ENCODE measurements around the gene CSPG4.
A peak's percentile ranks its signal among the peaks of the same experiment; 100 is the strongest.
"Not testable (repeated sequence)": the region's sequence is repeated elsewhere in the genome, so short reads cannot be mapped to it uniquely, and the experiment has no call there.

Gene CSPG4, protein sequence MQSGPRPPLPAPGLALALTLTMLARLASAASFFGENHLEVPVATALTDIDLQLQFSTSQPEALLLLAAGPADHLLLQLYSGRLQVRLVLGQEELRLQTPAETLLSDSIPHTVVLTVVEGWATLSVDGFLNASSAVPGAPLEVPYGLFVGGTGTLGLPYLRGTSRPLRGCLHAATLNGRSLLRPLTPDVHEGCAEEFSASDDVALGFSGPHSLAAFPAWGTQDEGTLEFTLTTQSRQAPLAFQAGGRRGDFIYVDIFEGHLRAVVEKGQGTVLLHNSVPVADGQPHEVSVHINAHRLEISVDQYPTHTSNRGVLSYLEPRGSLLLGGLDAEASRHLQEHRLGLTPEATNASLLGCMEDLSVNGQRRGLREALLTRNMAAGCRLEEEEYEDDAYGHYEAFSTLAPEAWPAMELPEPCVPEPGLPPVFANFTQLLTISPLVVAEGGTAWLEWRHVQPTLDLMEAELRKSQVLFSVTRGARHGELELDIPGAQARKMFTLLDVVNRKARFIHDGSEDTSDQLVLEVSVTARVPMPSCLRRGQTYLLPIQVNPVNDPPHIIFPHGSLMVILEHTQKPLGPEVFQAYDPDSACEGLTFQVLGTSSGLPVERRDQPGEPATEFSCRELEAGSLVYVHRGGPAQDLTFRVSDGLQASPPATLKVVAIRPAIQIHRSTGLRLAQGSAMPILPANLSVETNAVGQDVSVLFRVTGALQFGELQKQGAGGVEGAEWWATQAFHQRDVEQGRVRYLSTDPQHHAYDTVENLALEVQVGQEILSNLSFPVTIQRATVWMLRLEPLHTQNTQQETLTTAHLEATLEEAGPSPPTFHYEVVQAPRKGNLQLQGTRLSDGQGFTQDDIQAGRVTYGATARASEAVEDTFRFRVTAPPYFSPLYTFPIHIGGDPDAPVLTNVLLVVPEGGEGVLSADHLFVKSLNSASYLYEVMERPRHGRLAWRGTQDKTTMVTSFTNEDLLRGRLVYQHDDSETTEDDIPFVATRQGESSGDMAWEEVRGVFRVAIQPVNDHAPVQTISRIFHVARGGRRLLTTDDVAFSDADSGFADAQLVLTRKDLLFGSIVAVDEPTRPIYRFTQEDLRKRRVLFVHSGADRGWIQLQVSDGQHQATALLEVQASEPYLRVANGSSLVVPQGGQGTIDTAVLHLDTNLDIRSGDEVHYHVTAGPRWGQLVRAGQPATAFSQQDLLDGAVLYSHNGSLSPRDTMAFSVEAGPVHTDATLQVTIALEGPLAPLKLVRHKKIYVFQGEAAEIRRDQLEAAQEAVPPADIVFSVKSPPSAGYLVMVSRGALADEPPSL (N-terminal part only)

DNA sequence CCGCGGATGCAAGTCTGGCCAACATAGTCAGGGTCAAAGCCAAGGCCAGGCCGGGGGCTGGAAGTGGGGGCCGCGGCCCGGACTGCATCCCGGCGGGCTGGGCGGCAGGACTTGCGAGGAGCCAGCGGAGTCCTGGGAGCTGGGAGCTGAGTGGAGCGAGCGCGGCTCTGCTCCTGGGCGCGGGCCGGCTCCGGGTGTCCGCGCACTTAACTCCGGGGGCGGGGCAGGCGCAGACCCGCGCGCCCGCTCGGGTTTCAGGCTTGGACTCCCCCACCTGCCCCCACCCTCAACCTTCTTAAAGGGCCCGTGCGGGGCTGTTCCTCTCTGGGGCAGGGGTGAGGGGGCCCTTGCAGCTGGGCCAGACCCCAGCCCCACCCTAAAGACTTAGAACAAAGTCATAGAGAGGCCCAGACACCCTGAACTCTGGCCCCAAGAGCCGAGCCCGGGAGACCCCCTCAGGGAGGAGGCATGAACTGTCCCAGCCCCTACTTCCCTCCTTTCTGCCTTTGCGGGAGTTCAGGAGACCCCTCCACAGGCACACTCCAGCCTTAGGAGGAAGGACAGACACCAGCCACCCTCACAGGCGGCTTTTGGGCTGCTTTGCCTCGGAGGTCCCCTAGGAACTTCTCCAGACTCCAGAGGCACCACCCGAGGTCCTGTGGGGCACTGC lies at the start of gene CSPG4:
CSPG4 (minus strand) TSS at position 181 of the 670 bp plus-strand sequence; CDS start at position 88, 93 bp downstream.
- Histone ChIP-seq H3K36me3 (ENCODE audit: insufficient read depth, low read length) (no peaks in the 10 kb centered on the region), H3K9me3 (ENCODE audit: low read depth, low read length) (no peaks in the 10 kb centered on the region), H3K9ac (ENCODE audit: insufficient read length) (no peak within 1 kb of the TSS), H3K4me3 (no peak within 1 kb of the TSS), H3K27ac (no peak within 1 kb of the TSS)
- no peak for DNase-seq (ENCODE audit: low read depth, low spot score)
- TF ChIP-seq EZH2 (IDR thresholded peaks at IDR 0.05): no peak
- no peak for TF ChIP-seq POLR2AphosphoS5 (IDR thresholded peaks at IDR 0.05; ENCODE audit: borderline replicate concordance, low read depth, low read length)
- no peak for TF ChIP-seq FOXP2 (optimal IDR thresholded peaks at IDR 0.05; ENCODE audit: control extremely low read depth, extremely low read length, insufficient read depth)

DNA sequence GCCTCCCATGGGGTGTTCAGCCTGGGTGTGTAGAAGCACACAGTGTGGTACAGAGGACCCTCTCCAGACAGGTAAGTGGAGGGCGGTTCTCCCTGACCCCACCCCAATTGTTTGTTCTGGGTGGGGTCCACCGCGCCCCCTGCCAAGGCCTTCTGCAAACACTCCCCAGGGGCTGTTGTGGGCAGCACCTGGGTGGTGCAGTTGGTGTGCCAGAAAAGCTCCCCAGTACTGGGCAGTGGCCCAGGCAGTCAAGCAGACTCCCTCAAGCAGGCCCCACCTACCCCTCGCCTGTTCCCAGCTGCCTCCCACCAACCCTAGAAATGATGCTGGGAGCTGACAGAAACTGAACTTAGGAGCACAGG lies 49.7 kb upstream of the CSPG4 start:
- H3K9ac ChIP-seq (ENCODE audit: insufficient read length); DNase-seq (ENCODE audit: low read depth, low spot score); H3K4me3 ChIP-seq; H3K9me3 ChIP-seq (ENCODE audit: low read depth, low read length); H3K27ac ChIP-seq; H3K36me3 ChIP-seq (ENCODE audit: insufficient read depth, low read length): not testable (repeated sequence)

DNA sequence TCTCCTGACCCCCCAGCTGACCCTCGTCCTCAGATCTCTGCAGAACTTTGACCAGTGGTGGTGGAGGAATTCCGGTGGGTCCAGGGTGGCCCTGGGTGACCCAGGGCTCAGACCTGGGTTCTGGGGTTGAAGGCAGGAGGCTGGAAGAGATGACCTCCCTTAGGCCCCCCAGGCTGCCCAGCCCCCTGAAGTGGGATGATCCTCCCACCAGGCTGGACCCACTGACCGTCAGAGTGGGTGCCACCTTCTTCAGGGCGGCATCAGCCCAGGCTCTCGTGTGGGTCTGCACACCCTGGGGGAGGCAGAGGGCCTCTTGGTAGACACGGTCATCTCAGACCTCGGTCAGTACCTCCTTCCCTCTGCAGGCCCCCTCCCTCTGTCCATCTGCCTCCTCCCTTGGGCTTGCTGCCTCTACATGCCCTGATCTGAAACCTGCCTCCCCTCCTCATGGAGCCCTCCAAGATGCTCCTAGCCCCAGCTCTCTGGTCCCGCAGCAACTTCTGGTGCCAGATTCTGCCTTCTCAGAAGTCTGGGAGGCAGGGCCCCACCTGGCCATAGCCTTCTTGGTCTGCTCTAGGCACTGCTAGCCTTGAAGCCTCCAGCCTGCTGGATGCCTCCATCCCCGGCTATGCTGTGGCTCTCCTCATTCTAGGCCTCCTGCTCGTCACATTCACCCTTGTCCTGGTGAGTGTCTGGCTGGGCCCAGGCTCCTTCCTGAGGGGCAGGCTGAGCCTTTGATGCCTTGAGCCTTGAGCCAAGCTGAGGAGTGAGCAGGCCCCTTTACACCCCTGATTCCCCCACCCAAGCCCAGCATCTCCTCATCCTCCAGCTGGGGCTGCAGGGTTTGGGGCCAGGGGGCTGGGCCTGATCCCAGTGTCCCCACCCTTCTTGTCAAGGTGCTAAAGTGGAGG lies 49.1 kb upstream of the CSPG4 start:
- no peak for TF ChIP-seq FOXP2 (optimal IDR thresholded peaks at IDR 0.05; ENCODE audit: control extremely low read depth, extremely low read length, insufficient read depth)
- TF ChIP-seq EZH2 (IDR thresholded peaks at IDR 0.05): no peak
- TF ChIP-seq POLR2AphosphoS5 (IDR thresholded peaks at IDR 0.05; ENCODE audit: borderline replicate concordance, low read depth, low read length): no peak

DNA sequence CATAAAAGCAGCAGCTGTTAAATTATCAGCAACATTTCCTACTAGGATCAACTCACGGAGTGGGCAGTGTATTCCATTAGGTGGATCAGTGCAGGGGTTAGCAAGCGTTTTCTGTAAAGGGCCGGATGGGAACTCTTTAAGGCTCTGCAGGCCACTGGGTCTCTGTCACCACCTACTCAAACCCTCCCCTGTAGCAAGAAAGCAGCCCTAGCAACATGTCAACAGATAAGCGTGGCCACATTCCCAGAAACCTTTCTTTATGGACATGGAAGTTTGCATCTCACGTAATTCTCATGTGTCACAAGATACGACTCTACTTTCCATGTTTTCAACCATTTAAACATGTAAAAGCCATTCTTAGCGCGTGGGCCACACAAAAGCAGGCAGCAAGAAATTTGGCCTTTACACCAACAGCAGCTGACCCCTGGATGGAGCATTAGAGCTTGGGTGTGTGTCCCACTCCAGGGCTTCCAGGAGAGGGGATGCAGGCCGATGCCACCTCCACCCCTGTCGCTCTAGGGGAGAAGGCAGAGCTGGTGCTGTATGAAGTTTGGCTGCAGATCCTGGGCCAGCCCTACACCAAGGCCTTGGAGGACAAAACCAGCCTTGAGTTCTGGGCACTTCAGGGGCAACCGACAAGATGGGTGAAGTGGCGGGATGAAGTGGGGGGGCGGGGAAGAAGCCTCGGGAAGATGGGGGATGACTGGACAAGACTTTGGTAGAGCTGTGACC lies 48.2 kb upstream of the CSPG4 start:
- H3K4me3 ChIP-seq: no peak overlapping the region
- no peak for DNase-seq (ENCODE audit: low read depth, low spot score)
- H3K9ac ChIP-seq (ENCODE audit: insufficient read length): no peak overlapping the region
- H3K36me3 ChIP-seq (ENCODE audit: insufficient read depth, low read length): no peaks in the 10 kb centered on the region
- H3K27ac ChIP-seq: no peak overlapping the region
- no peak for TF ChIP-seq EZH2 (IDR thresholded peaks at IDR 0.05)
- TF ChIP-seq POLR2AphosphoS5 (IDR thresholded peaks at IDR 0.05; ENCODE audit: borderline replicate concordance, low read depth, low read length): no peak
- no peak for TF ChIP-seq FOXP2 (optimal IDR thresholded peaks at IDR 0.05; ENCODE audit: control extremely low read depth, extremely low read length, insufficient read depth)
- no peaks in the 10 kb centered on the region for H3K9me3 ChIP-seq (ENCODE audit: low read depth, low read length)

More for the DNA sequence above, 49.1 kb upstream of the CSPG4 start:
- H3K36me3 ChIP-seq (ENCODE audit: insufficient read depth, low read length): no peaks in the 10 kb centered on the region
- DNase-seq (ENCODE audit: low read depth, low spot score): no peak
- H3K4me3 ChIP-seq: no peak overlapping the region
- H3K9me3 ChIP-seq (ENCODE audit: low read depth, low read length): no peaks in the 10 kb centered on the region
- no peak overlapping the region for H3K27ac ChIP-seq
- no peak overlapping the region for H3K9ac ChIP-seq (ENCODE audit: insufficient read length)

DNA sequence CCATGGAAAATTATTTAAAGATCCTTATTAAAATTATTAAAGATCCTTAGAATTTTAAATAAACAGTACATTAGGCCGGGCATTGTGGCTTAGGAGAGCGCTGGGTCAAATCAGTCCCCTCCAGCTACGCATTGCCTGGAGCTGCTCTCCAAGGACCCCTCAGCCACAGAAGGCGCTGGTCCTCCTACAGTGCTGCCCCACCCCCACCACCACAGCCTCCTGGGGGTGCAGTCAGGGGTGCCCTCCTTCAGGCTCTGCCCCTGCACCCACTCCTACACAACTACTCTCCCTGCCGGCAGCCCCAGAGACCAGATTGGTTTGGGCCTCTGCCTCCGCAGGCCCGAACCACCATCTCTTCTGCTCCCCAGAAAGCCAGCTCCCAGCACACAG lies 47.5 kb upstream of the CSPG4 start:
- peak overlapping the region; percentile 81 for H3K27ac ChIP-seq
- DNase-seq (ENCODE audit: low read depth, low spot score); H3K36me3 ChIP-seq (ENCODE audit: insufficient read depth, low read length); H3K9me3 ChIP-seq (ENCODE audit: low read depth, low read length); H3K9ac ChIP-seq (ENCODE audit: insufficient read length); H3K4me3 ChIP-seq: not testable (repeated sequence)

DNA sequence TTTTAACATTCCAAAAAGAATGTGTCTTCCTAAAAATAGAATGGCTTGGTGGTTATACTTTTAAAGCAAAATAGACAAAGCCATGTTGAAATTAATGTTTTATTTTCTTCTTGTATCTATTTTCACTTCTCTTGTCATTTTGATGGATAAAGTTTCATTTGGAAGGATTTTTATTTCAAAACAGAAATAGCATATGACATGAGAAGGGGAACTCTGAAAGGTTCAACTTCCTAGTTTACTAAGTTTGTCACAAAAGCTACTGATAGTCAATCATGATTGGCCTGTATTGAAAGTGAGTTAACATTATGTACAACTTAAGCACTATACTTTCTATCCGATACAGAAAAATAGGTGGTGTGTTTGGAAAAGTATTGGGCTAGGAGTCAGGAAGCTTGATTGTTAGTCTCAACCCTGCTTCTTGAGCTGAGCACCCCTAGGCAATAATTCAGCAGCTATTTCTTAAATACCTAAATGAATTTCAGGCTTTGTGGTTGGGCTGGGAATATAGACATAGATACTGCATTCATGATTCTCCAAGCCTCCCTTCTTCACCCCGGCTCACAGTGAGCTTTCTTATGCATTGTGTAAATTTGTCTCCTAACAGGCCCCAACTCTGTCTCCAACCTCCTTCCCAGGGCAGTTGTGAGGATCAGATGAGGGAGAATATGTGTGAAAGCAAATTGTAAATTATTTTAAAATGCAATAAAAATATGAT lies 46.9 kb upstream of the CSPG4 start:
- H3K27ac ChIP-seq: peak overlapping the region; percentile 81
- peak; percentile 57 for DNase-seq (ENCODE audit: low read depth, low spot score)
- TF ChIP-seq EZH2 (IDR thresholded peaks at IDR 0.05) (no peak), POLR2AphosphoS5 (IDR thresholded peaks at IDR 0.05; ENCODE audit: borderline replicate concordance, low read depth, low read length) (no peak), FOXP2 (optimal IDR thresholded peaks at IDR 0.05; ENCODE audit: control extremely low read depth, extremely low read length, insufficient read depth) (no peak)
- no peaks in the 10 kb centered on the region for H3K9me3 ChIP-seq (ENCODE audit: low read depth, low read length)
- no peaks in the 10 kb centered on the region for H3K36me3 ChIP-seq (ENCODE audit: insufficient read depth, low read length)
- H3K9ac ChIP-seq (ENCODE audit: insufficient read length): no peak overlapping the region
- H3K4me3 ChIP-seq: 0 out of 2 replicates have a peak overlapping the region, but pooled peaks have one; percentile 31
